Smooth muscle cell (in vitro differentiated cells): ENCODE measurements around the gene MAPKBP1. TPM values are rescaled to one million over a fixed set of nuclear protein-coding genes. Genes with fewer than 3 reads are reported as not detected.

Experiments
- DNase-seq: peaks from one replicate; lab custom pipeline; 2025; ENCODE audit not compliant: unreplicated experiment; lab: John Stamatoyannopoulos, UW
- H2AFZ ChIP-seq: fragments of 200-600 bp; sonication (generic); 2 replicates; pipeline ENCODE4 v1.6.0; 2016; ENCODE audit warnings: antibody characterized with exemption, low read depth, mild to moderate bottlenecking
- H3F3A ChIP-seq: fragments of 200-600 bp; sonication (generic); 2 replicates; pipeline ENCODE4 v1.6.0; 2017; ENCODE audit warnings: antibody characterized with exemption, low read depth
- H3K27ac ChIP-seq: fragments of 200-600 bp; sonication (generic); 2 replicates; pipeline ENCODE4 v1.5.1; 2016; ENCODE audit warnings: low read depth, mild to moderate bottlenecking
- H3K27me3 ChIP-seq: fragments of 200-600 bp; sonication (generic); 2 replicates; pipeline ENCODE4 v1.6.1; 2016; ENCODE audit warnings: low read depth, mild to moderate bottlenecking
- H3K36me3 ChIP-seq: fragments of 200-600 bp; sonication (generic); 2 replicates; pipeline ENCODE4 v1.5.1; 2016; ENCODE audit warnings: low read depth
- H3K4me1 ChIP-seq: fragments of 200-600 bp; sonication (generic); 2 replicates; pipeline ENCODE4 v1.5.1; 2016; ENCODE audit warnings: low read depth
- H3K4me2 ChIP-seq: fragments of 200-600 bp; sonication (generic); 2 replicates; pipeline ENCODE4 v1.6.0; 2016; ENCODE audit warnings: mild to moderate bottlenecking
- H3K4me3 ChIP-seq: fragments of 200-600 bp; sonication (generic); 2 replicates; pipeline ENCODE4 v1.5.1; 2016; ENCODE audit warnings: mild to moderate bottlenecking
- H3K79me2 ChIP-seq: fragments of 200-600 bp; sonication (generic); 2 replicates; pipeline ENCODE4 v1.6.0; 2016; ENCODE audit warnings: low read depth, mild to moderate bottlenecking
- H3K9ac ChIP-seq: fragments of 200-600 bp; sonication (generic); 2 replicates; pipeline ENCODE4 v1.6.0; 2016; ENCODE audit warnings: low read depth
- H3K9me3 ChIP-seq: fragments of 200-600 bp; sonication (generic); replicated peaks from 2 replicates; pipeline ENCODE4 v1.5.1; 2016; ENCODE audit warnings: low read depth
- H4K20me1 ChIP-seq: fragments of 200-600 bp; sonication (generic); 2 replicates; pipeline ENCODE4 v1.6.0; 2016; ENCODE audit warnings: low read depth
- WGBS: methylation state at CpG from one replicate; pipeline ENCODE4 v1.1.7; 2016; ENCODE audit warnings: low lambda C conversion rate; 5-methylcytosine and 5-hydroxymethylcytosine counted together
- polyA plus RNA-seq: library from polyadenylated mRNA; unstranded; fragments of >200 nt; fragmentation: Nextera tagmentation; extraction: Ambion mirVana; gene quantifications from 2 replicates; pipeline ENCODE4 v1.2.1, GENCODE V29; 2016
- total RNA-seq: library from RNA; depleted of rRNA; stranded (reverse); fragments of >200 nt; gene quantifications from 2 replicates; pipeline ENCODE4 v1.2.3, GENCODE V29; 2014
- TF ChIP-seq, protein P1 (sequence below): fragments of 200-600 bp; sonication (generic); IDR thresholded peaks from 2 replicates; pipeline ENCODE4 v1.5.1; 2017; ENCODE audit warnings: borderline replicate concordance, mild to moderate bottlenecking, antibody characterized with exemption; ENCODE audit not compliant: insufficient read depth, poor library complexity, severe bottlenecking

The MAPKBP1 gene
- total and polyA plus RNA-seq, 2 experiments from 2014 or later: 6.6 to 10.7 TPM

DNA sequence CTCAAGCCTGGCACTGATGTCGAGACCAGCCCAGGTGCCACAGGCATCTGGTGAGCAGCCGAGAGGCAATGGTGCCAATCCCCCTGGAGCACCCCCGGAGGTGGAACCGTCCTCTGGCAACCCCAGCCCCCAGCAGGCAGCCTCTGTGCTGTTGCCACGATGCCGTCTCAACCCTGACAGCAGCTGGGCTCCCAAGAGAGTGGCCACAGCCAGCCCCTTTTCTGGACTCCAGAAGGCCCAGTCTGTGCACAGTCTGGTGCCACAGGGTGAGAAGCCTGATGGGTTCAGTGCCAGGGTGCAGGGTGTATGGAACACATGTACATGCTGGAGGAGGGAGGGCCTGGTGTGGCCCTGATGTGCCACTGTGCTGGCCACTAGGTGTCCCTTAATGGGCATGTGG lies 48.7 kb downstream of the MAPKBP1 start:
- H3K4me3 ChIP-seq: no peak overlapping the region
- no peak overlapping the region for H3K27ac ChIP-seq
- H3K9ac ChIP-seq: no peak overlapping the region
- H3K4me1 ChIP-seq: peaks cover 5% of the 10 kb centered on the region
- H4K20me1 ChIP-seq: no peaks in the 10 kb centered on the region
- no peak overlapping the region for H2AFZ ChIP-seq
- H3K4me2 ChIP-seq: no peak overlapping the region
- 99% methylated on average over 6 of the region's 6 CpGs for WGBS
- TF ChIP-seq, protein P1, sequence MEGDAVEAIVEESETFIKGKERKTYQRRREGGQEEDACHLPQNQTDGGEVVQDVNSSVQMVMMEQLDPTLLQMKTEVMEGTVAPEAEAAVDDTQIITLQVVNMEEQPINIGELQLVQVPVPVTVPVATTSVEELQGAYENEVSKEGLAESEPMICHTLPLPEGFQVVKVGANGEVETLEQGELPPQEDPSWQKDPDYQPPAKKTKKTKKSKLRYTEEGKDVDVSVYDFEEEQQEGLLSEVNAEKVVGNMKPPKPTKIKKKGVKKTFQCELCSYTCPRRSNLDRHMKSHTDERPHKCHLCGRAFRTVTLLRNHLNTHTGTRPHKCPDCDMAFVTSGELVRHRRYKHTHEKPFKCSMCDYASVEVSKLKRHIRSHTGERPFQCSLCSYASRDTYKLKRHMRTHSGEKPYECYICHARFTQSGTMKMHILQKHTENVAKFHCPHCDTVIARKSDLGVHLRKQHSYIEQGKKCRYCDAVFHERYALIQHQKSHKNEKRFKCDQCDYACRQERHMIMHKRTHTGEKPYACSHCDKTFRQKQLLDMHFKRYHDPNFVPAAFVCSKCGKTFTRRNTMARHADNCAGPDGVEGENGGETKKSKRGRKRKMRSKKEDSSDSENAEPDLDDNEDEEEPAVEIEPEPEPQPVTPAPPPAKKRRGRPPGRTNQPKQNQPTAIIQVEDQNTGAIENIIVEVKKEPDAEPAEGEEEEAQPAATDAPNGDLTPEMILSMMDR: no peak
- H3K9me3 ChIP-seq: no peaks in the 10 kb centered on the region
- DNase-seq: no peak
- no peaks in the 10 kb centered on the region for H3K36me3 ChIP-seq
- H3K27me3 ChIP-seq: no peaks in the 10 kb centered on the region
- no peaks in the 10 kb centered on the region for H3K79me2 ChIP-seq
- H3F3A ChIP-seq: no peaks in the 10 kb centered on the region

DNA sequence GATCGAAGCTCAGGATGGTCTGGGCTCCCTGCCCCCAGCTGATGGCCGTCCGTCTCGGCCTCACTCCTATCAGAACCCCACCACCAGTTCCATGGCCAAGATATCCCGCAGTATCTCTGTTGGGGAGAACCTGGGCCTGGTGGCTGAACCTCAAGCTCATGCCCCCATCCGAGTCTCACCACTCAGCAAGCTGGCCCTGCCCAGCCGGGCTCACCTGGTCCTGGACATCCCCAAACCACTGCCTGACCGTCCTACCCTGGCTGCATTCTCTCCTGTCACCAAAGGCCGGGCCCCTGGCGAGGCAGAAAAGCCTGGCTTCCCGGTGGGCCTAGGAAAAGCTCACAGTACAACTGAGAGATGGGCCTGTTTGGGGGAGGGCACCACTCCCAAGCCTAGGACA lies 49.2 kb downstream of the MAPKBP1 start:
- Histone ChIP-seq H2AFZ (no peak overlapping the region), H3K4me2 (no peak overlapping the region), H3K9me3 (no peaks in the 10 kb centered on the region), H3K27me3 (no peaks in the 10 kb centered on the region), H3K4me3 (no peak overlapping the region), H3K9ac (no peak overlapping the region), H4K20me1 (no peaks in the 10 kb centered on the region), H3K79me2 (no peaks in the 10 kb centered on the region), H3K36me3 (no peaks in the 10 kb centered on the region), H3K4me1 (peaks cover 5% of the 10 kb centered on the region), H3K27ac (no peak overlapping the region), H3F3A (no peaks in the 10 kb centered on the region)
- WGBS: 96% methylated on average over 11 of the region's 11 CpGs
- DNase-seq: no peak
- TF ChIP-seq, protein P1: no peak

DNA sequence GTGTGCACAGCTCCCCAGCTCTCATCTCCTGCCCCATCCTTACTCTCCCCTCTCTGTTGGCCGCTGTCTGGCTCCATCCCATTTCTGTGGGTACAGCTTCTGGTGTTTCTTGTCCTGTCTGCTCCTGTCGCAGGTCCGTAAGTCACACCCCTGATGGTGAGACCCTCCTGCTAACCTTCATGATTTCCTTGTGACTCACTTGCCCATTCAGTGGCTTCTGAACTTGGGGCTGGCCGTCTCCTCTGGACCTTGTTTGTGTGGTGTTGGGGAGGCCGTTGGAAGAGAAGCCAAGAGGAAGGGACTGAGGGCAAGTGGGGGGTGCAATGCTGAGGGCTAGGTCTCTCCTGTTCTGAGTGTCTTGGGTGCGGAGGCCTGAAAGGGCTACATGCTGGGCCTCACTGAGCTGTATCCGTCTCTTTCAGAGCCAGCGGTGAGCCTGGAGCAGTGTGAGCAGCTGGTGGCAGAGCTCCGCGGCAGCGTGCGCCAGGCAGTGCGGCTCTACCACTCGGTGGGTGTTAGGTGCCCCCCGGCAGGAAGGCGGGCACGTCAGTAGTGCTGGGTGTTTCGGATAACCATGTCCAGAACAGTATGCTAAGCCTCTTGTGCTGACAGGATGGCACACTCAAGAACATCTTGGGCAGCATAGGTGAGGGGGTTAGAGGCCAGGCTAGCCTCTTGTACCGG lies 49.9 kb downstream of the MAPKBP1 start:
- H3K4me1 ChIP-seq: peaks cover 5% of the 10 kb centered on the region
- TF ChIP-seq, protein P1: no peak
- H3K9me3 ChIP-seq: no peaks in the 10 kb centered on the region
- H3K79me2 ChIP-seq: no peaks in the 10 kb centered on the region
- no peaks in the 10 kb centered on the region for H3F3A ChIP-seq
- H4K20me1 ChIP-seq: no peaks in the 10 kb centered on the region
- no peak overlapping the region for H3K4me3 ChIP-seq
- H3K9ac ChIP-seq: no peak overlapping the region
- no peak overlapping the region for H3K4me2 ChIP-seq
- no peak for DNase-seq
- H2AFZ ChIP-seq: no peak overlapping the region
- H3K27me3 ChIP-seq: no peaks in the 10 kb centered on the region
- no peaks in the 10 kb centered on the region for H3K36me3 ChIP-seq
- WGBS: 95% methylated on average over 19 of the region's 19 CpGs
- no peak overlapping the region for H3K27ac ChIP-seq

DNA sequence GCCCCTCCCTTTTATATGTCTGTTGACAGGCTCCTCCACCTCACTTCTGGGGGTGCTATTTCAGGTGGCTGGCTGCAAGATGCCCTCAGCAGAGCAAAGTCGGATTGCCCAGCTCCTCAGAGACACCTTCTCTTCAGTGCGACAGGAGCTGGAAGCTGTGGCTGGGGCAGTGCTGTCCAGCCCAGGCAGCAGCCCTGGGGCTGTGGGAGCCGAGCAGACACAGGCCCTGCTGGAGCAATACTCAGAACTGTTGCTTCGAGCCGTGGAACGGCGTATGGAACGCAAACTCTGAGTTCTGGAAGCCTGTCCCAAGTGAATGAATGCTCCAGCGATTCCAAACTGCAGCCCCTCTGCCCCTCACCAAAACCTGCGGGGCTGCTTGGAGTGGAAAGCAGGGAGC lies 50.9 kb downstream of the MAPKBP1 start:
- Histone ChIP-seq H3K4me1 (peaks cover 5% of the 10 kb centered on the region), H2AFZ (no peak overlapping the region), H3F3A (no peaks in the 10 kb centered on the region), H3K27ac (no peak overlapping the region), H3K27me3 (no peaks in the 10 kb centered on the region), H3K9me3 (no peaks in the 10 kb centered on the region), H3K79me2 (no peaks in the 10 kb centered on the region), H3K36me3 (no peaks in the 10 kb centered on the region), H3K4me2 (no peak overlapping the region), H3K9ac (no peak overlapping the region), H4K20me1 (no peaks in the 10 kb centered on the region), H3K4me3 (no peak overlapping the region)
- WGBS: 93% methylated on average over 10 of the region's 10 CpGs
- no peak for DNase-seq
- TF ChIP-seq, protein P1: no peak
